GM19324 (cell line): ENCODE measurements around the gene ITPRID2.
"Not testable (repeated sequence)": the region's sequence is repeated elsewhere in the genome, so short reads cannot be mapped to it uniquely, and the experiment has no call there.

Experiments
- ATAC-seq: cut with Tn5 transposase; IDR thresholded peaks from one replicate; pipeline ENCODE4 v1.9.1; 2021; ENCODE audit warnings: mild to moderate bottlenecking, moderate library complexity; ENCODE audit not compliant: unreplicated experiment, low FRiP score

Gene ITPRID2

GRCh38 chr2:181915102-181915501 is 23.6 kb downstream of the ITPRID2 start:
- no peak for ATAC-seq

DNA sequence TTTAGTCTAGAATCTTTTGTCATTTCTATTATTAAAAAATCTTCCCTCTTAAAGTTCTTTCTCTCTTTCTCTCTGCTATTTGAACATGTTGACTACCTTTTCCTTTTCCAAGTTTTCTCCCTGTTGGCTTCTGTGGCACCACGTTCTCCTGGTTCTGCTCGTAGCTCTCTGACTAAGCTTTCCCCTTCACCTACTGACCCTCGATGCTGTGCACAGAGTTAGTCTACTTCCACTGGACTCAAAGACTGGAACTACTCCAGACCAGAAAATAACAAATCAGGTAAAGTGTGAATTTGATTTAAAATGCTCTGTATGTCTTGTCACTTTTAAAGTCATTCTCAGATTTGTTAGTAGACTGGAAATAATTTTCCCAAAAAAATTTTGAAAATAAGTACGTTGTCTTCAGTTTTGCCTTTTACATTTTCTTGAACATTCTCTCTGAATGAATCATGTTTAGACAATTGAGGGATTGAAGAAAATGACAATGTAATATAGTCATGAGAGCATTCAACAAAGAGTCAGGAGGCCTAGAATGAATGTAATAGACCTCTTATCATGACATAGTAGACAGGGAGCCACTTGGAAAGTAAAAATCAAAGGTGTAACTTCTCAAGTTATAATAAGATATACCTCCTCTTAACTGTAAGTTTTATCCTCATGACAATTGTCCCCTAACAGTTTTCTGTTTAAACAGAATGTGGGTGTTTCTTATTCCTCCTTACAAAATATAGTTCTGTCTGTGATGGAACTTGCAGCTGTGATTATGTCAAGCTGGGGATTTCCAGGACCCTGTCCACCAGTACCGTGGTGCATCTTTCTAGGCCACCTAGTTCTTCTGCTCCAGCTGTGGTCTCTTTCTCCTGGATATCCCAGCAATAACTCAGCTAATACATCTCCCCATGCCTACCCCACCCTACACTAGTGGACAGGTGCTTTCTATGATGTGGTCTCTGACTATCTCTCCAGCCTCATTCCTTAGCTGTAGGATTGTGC is 25.5 kb downstream of the ITPRID2 start:
- no peak for ATAC-seq

- ATAC-seq = no peak
Observed at GRCh38 chr2:181918188-181918587, 26.7 kb downstream of the ITPRID2 start.

DNA sequence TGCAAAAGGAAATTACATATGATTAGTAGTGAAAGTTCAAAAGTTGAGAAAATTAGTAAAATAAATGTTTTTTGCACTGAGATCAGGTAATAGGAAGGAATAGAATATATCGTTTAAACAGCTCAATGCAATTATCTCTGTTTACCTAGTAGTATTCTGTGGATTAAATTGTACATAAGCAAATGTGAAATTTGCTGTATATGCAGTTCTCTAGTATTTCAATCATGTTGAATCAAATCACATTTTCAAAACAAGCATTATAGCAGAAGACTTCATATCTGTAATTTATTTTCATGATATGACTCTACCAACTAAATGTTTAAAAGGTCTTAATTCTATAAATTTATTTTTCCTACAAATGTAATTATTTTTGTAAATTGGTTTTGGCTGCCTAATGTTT is 31.6 kb downstream of the ITPRID2 start:
- no peak for ATAC-seq

DNA sequence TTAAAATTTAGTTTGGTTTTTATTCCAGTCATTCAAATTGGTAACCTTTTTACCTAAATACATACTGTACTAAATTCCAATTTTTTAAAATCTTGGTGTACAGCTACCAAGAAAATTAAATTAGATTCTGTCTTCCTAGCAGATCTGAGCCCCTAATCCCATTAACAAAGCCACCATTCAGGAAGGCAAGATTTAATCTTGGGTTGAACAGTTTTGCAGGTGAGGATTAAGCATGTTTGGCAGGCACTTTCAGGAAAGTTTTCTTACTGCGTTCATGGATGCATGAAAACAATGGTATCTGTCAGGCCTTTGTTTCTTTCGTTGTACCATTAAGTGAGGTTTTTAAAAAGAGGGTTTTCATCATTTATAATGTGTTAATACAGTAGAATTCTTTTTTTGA is 32.8 kb downstream of the ITPRID2 start:
- ATAC-seq = no peak

- ATAC-seq = no peak
Observed at GRCh38 chr2:181934694-181935093, 43.2 kb downstream of the ITPRID2 start.

- ATAC-seq = no peak
Observed at GRCh38 chr2:181937473-181937872, 45.9 kb downstream of the ITPRID2 start.

GRCh38 chr2:181943411-181944124 is 52.0 kb downstream of the ITPRID2 start:
- no peak for ATAC-seq

- no peak for ATAC-seq
Observed at GRCh38 chr2:181944164-181944913, 52.8 kb downstream of the ITPRID2 start.

- ATAC-seq = no peak
Observed at GRCh38 chr2:181944914-181945291, 53.4 kb downstream of the ITPRID2 start.

GRCh38 chr2:181946444-181947127 is 55.1 kb downstream of the ITPRID2 start:
- no peak for ATAC-seq

DNA sequence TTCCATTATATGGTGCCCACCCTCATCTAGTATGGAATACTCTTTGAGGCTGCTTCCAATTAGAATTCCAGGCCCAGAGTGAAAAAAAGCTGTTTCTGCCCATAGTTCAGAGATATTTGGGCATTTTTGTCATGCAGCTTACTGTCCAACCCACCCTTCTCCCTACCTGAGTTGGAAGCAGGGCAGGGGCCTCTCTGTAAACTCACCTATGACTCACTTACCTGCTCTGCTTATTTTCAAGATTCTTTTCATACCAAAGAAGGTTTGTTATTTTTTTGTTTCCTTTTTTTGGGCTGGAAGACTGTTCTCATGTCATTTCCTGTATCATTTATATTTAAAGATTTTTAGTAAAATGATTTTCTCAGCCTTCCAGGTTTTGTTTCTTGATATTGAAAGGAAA is 55.7 kb downstream of the ITPRID2 start:
- no peak for ATAC-seq

DNA sequence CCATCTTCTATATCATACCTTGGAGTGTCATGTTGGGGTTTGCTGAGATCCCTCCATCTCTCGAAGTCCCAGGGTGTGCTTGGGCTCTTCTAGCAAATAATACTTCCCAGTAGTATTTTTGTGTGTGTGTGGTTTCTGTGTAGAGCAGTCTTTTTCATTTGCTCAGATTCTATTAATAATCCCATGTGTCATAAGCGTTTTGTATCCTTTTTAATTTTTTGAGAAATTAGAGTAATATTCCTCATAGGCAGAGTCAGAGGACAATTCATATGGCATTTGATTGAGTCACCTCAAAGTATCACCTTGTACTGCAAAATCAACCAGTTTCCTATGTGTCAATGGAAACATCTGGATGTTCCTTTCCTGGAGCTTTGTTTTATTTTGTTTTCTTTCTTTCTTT is 56.7 kb downstream of the ITPRID2 start:
- ATAC-seq = no peak

DNA sequence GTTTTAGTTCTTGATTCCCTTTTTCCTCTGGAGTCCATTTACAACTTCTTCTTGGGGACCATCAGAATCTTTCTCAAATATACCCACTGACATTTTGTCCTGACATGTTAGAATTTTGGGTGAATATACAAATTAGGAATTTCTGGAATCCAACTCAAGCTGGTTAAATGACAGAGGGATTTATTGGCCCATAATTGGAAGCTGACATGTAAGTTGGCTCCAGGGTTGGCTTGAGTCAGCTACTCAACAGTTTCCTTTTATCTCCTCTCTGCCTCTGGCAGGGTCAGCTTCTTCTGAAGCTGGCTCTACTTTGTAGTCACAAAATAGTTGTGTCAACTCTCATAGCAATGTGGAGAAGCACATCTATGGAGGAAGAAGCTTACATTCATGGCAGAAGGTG is 57.5 kb downstream of the ITPRID2 start:
- ATAC-seq = no peak

DNA sequence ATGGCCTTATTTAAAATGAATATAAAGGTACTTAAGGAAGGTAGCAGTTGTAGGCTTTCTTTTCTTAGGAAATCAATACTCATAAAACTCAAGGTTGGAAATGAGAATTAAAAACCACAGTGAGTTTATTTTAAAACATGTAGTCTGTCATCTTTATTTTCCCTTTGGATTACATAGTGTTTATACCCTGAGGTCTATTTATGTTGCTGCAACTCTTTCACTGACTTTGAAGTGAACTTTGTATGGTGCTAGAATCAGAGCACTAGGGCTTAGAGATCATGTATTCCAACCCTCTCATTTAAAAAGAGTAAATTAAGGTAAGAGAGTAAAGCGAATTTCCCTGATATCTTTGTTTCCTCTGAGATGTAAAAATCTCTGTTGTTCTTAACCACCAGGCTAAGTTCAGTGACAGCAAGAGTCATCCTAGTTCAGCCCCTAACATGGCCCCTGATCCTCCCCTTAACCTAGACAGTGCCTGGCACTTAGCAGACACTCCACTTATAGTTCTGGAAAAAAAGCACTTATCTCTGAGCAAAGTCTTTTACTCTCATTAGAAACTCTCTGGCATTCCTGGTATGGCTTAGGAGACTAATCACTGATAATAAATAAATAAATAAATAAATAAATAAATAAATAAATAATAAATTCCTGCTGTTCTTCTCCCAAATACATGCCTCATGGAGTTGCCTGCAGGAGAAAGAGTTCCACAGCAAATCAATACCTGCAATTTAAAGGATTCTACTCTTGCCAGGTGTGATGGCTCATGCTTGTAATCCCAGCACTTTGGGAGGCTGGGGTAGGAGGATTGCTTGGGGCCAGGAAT is 61.1 kb downstream of the ITPRID2 start:
- ATAC-seq = no peak

GRCh38 chr2:181953881-181954537 is 62.5 kb downstream of the ITPRID2 start:
- ATAC-seq = no peak

- ATAC-seq = no peak
Observed at GRCh38 chr2:181954538-181954883, 63.0 kb downstream of the ITPRID2 start.

- no peak for ATAC-seq
Observed at GRCh38 chr2:181955010-181955409, 63.5 kb downstream of the ITPRID2 start.

- not testable (repeated sequence) for ATAC-seq
Observed at GRCh38 chr2:181955866-181956265, 64.3 kb downstream of the ITPRID2 start.
